ENCODE measurements around the gene ZNF605. TPM values are rescaled to one million over a fixed set of nuclear protein-coding genes. Genes with fewer than 3 reads are reported as not detected.

ZNF605 gene
- total and polyA plus RNA-seq, 9 of the 15 experiments (the other 6 are each of a cell fraction or from before 2014, with no cell fraction given): 0.45 to 1.1 (median 0.68) TPM

- H3K9ac ChIP-seq (ENCODE audit: insufficient read depth in 1 of 2, low read depth in 2 of 2, low read length in 2 of 2): peak within 1 kb of the TSS; percentile 74 to 91
- FAIRE-seq (peak; percentile 90), DNase-seq (ENCODE audit: extremely low read depth in 1 of 4, low spot score in 3 of 4) (peak; percentile 95 to 98 (median 96)), ATAC-seq (peak; percentile 100)
- TSS peak; percentile 88 for BruUV-seq (replicated peaks)
- no peaks in the 10 kb centered on the region for H4K20me1 ChIP-seq (replicated peaks; ENCODE audit: control insufficient read depth, insufficient read depth, low read length)
- intact Hi-C loops (cut with micrococcal nuclease): no loop called here
- CTCF ChIA-PET (ENCODE audit: low intra/inter-chr PET ratio): no interaction called here
- H2AFZ ChIP-seq (ENCODE audit: low read depth, low read length): peak within 1 kb of the TSS; percentile 100
- peak within 1 kb of the TSS; percentile 92 for H3K4me3 ChIP-seq
- peaks cover 4% of the 10 kb centered on the region; the same call in 1 of the 3 replicates for H3K79me2 ChIP-seq (ENCODE audit: control insufficient read depth, insufficient read depth, low read length)
- no peaks in the 10 kb centered on the region for H3K9me1 ChIP-seq (ENCODE audit: control insufficient read depth, insufficient read depth, low read length)
- H3K9me3 ChIP-seq (replicated peaks; ENCODE audit: control insufficient read depth, insufficient read depth, low read depth, low read length): peaks cover 17% of the 10 kb centered on the region
- peaks cover 7 to 10% of the 10 kb centered on the region in 2 experiments; a peak in 3 of 5 replicates for H3K4me1 ChIP-seq (replicated peaks in 1 of 2; ENCODE audit: control insufficient read depth in 2 of 2, insufficient read depth in 2 of 2, low read length in 2 of 2)
- POLR2A ChIA-PET: interaction anchor here (0.5 kb wide), 1 partner anchor 29 kb away, joined by 3 read pairs; no protein-coding TSS in a partner anchor
- 43% methylated on average over 61 of the region's 84 CpGs for WGBS (ENCODE audit: insufficient coverage, low coverage, missing lambda C conversion rate)
- H3K36me3 ChIP-seq (ENCODE audit: control insufficient read depth, insufficient read depth, low read length): peaks cover 6% of the 10 kb centered on the region; the same call in 2 of the 3 replicates
- in situ Hi-C loops (cut with MboI): no loop called here
- peaks cover 2 to 6% of the 10 kb centered on the region in 2 experiments; a peak in 1 of 5 replicates for H3K27me3 ChIP-seq (ENCODE audit: control insufficient read depth in 2 of 2, insufficient read depth in 2 of 2, low read length in 2 of 2)
- H3K27ac ChIP-seq (ENCODE audit: extremely low read depth, low read depth, low read length): peak within 1 kb of the TSS; percentile 99
- H3K4me2 ChIP-seq (ENCODE audit: insufficient read depth, low read length): peak within 1 kb of the TSS; percentile 94
- no peak for TF ChIP-seq PHF21A (IDR thresholded peaks at IDR 0.05; ENCODE audit: borderline replicate concordance, low read depth)
- TF ChIP-seq U2AF2 (optimal IDR thresholded peaks at IDR 0.05; ENCODE audit: low read depth, low read length): no peak
- peak; percentile 71 for TF ChIP-seq SAP30 (IDR thresholded peaks at IDR 0.05; ENCODE audit: borderline replicate concordance, insufficient read depth, low read depth, low read length, poor library complexity, severe bottlenecking)
- TF ChIP-seq HMG20A (CRISPR knock-in tag; conservative IDR thresholded peaks at IDR 0.05): no peak
- no peak for TF ChIP-seq FOXM1 (IDR thresholded peaks at IDR 0.05; ENCODE audit: low read depth)
- 0 out of 2 replicates have a peak, but pooled peaks have one; percentile 71 for TF ChIP-seq FOXM1 (CRISPR knock-in tag; IDR thresholded peaks at IDR 0.05; ENCODE audit: low read depth)
- TF ChIP-seq NEUROD1 (IDR thresholded peaks at IDR 0.05; ENCODE audit: borderline replicate concordance, low read depth, low read length, partially characterized antibody): no peak
- TF ChIP-seq GTF2F1 (IDR thresholded peaks at IDR 0.05; ENCODE audit: low read depth, low read length): no peak
- no peak for TF ChIP-seq ZNF445 (CRISPR knock-in tag; IDR thresholded peaks at IDR 0.05; ENCODE audit: low read depth)
- TF ChIP-seq ARID3B (CRISPR knock-in tag; IDR thresholded peaks at IDR 0.05; ENCODE audit: borderline replicate concordance): no peak
- TF ChIP-seq BRF2 (IDR thresholded peaks at IDR 0.05; ENCODE audit: borderline replicate concordance, insufficient read depth, insufficient read length): no peak
- TF ChIP-seq ETS2 (tag; IDR thresholded peaks at IDR 0.05; ENCODE audit: borderline replicate concordance, poor library complexity, severe bottlenecking): no peak
- no peak for TF ChIP-seq SMARCC2 (IDR thresholded peaks at IDR 0.05; ENCODE audit: low read depth)
- peak; percentile 53 for TF ChIP-seq RBBP5 (IDR thresholded peaks at IDR 0.05; ENCODE audit: borderline replicate concordance, insufficient read depth, low read length, poor library complexity, severe bottlenecking)
- no peak for TF ChIP-seq ZNF121 (CRISPR knock-in tag; conservative IDR thresholded peaks at IDR 0.05)
- TF ChIP-seq NR3C1 (CRISPR knock-in tag; IDR thresholded peaks at IDR 0.05): no peak
Measured at GRCh38 chr12:132887513-132888351, 68.4 kb downstream of the ZNF605 start, which contains the start of gene CHFR. CHFR (minus strand) TSS chr12:132887605; CDS start chr12:132887328, 277 bp downstream.
